Pons (tissue), 1 donor: Measurements from ENCODE around the gene DUOXA2.

Experiments
- DNase-seq: peaks from one replicate; pipeline ENCODE4 v3.0.0-alpha.2; 2016; ENCODE audit warnings: low spot score

The DUOXA2 gene

GRCh38 chr15:45162771-45163507, 48.8 kb downstream of the DUOXA2 start:
- DNase-seq = peak; percentile 87

- DNase-seq = no peak
These were observed 49.4 kb downstream of the DUOXA2 start for GRCh38 chr15:45163508-45163856.

GRCh38 chr15:45164914-45165313, 50.8 kb downstream of the DUOXA2 start:
- no peak for DNase-seq

- no peak for DNase-seq
These were observed 51.4 kb downstream of the DUOXA2 start for GRCh38 chr15:45165536-45165935.

GRCh38 chr15:45166834-45167630, 52.9 kb downstream of the DUOXA2 start:
- DNase-seq = peak; percentile 84

- no peak for DNase-seq
These were observed 53.6 kb downstream of the DUOXA2 start for GRCh38 chr15:45167631-45168205.
